K562 (cell line): ENCODE results near the gene TMEM143. TPM values are rescaled to one million over a fixed set of nuclear protein-coding genes. Genes with fewer than 3 reads are reported as not detected.
A peak's percentile ranks its signal among the peaks of the same experiment; 100 is the strongest.

ENCODE experiments used
- ATAC-seq: fragments of 200-7000 bp; cut with Tn5 transposase; 3 replicates; pipeline ENCODE4 v1.9.1; 2020; ENCODE audit warnings: moderate library complexity
- BruUV-seq: library from RNA; stranded (reverse); fragments of 400-500 nt; replicated peaks from 2 replicates; lab custom pipeline; 2021; lab: Mats Ljungman, UMichigan
- CTCF ChIA-PET: fragments of 300-600 bp; formaldehyde crosslinking; extraction: SDS; loops from one replicate; lab custom pipeline; 2021; ENCODE audit warnings: low intra/inter-chr PET ratio; lab: Yijun Ruan, JAX
- POLR2A ChIA-PET: fragments of 300-600, 350-650 bp; sonication (Branson Sonifier 250); formaldehyde crosslinking; extraction: SDS; loops from one replicate; lab custom pipeline; 2021; ENCODE audit warnings: antibody characterized with exemption, inconsistent platforms; lab: Yijun Ruan, JAX
- DNase-seq, 4 experiments: peaks; one replicate each; pipeline versions ENCODE4 v3.0.0 to v3.0.0-alpha.2; 2011 to 2018; ENCODE audit warnings: low spot score in 3 of 4, mixed read lengths in 3 of 4; ENCODE audit errors: extremely low read depth in 1 of 4
- FAIRE-seq: peaks from 2 replicates; lab custom pipeline; 2011; peaks lifted over from hg19 to GRCh38; lab: Jason Lieb, UNC
- H2AFZ ChIP-seq: 2 replicates; pipeline ENCODE4 v1.6.0; 2011; ENCODE audit warnings: low read depth, low read length, control low read depth, inconsistent platforms
- H3K27ac ChIP-seq: fragments of 200-600 bp; 3 replicates; pipeline ENCODE4 v1.8.0; 2011; ENCODE audit warnings: low read depth, mild to moderate bottlenecking, control low read depth, inconsistent platforms, low read length, moderate library complexity, mixed read lengths; ENCODE audit errors: extremely low read depth
- H3K27me3 ChIP-seq, 2 experiments: fragments of 300-600 bp in 1 of 2; 2 replicates in 1 of 2; 3 replicates in 1 of 2; pipeline versions ENCODE4 v1.6.0 to v1.8.0; 2011; ENCODE audit warnings: inconsistent platforms in 2 of 2, low read length in 2 of 2, mild to moderate bottlenecking in 1 of 2, mixed read lengths in 1 of 2, moderate library complexity in 1 of 2; ENCODE audit not compliant: control insufficient read depth in 2 of 2, insufficient read depth in 2 of 2
- H3K36me3 ChIP-seq: fragments of 300-600 bp; 3 replicates; pipeline ENCODE4 v1.8.0; 2011; ENCODE audit warnings: mild to moderate bottlenecking, low read length, inconsistent platforms; ENCODE audit not compliant: control insufficient read depth, insufficient read depth
- H3K4me1 ChIP-seq, 2 experiments: fragments of 200-600 bp in 1 of 2; replicated peaks in 1 of 2; 2 replicates in 1 of 2; 3 replicates in 1 of 2; pipeline versions ENCODE4 v1.5.1 to v1.8.0; 2011; ENCODE audit warnings: inconsistent platforms in 2 of 2, low read length in 2 of 2, mild to moderate bottlenecking in 1 of 2, mixed read lengths in 1 of 2, moderate library complexity in 1 of 2; ENCODE audit not compliant: control insufficient read depth in 2 of 2, insufficient read depth in 2 of 2
- H3K4me2 ChIP-seq: 2 replicates; pipeline ENCODE4 v1.6.1; 2011; ENCODE audit warnings: low read length, control low read depth, inconsistent platforms, mixed read lengths; ENCODE audit not compliant: insufficient read depth
- H3K4me3 ChIP-seq: fragments of 200-600 bp; sonication (generic), shearing (Covaris generic); 2 replicates; pipeline ENCODE4 v1.5.1; 2016; ENCODE audit warnings: control low read depth, inconsistent platforms
- H3K79me2 ChIP-seq: fragments of 200-600 bp; 3 replicates; pipeline ENCODE4 v1.8.0; 2011; ENCODE audit warnings: low read length, inconsistent platforms; ENCODE audit not compliant: control insufficient read depth, insufficient read depth
- H3K9ac ChIP-seq, 2 experiments: 2 replicates each; pipeline versions ENCODE4 v1.6.0 to v1.6.1; 2011; ENCODE audit warnings: low read depth in 2 of 2, low read length in 2 of 2, control low read depth in 1 of 2, inconsistent platforms in 1 of 2, mild to moderate bottlenecking in 1 of 2, mixed read lengths in 1 of 2; ENCODE audit not compliant: insufficient read depth in 1 of 2
- H3K9me1 ChIP-seq: one replicate; pipeline ENCODE4 v1.6.0; 2011; ENCODE audit warnings: inconsistent platforms, mild to moderate bottlenecking, low read length, moderate library complexity; ENCODE audit not compliant: control insufficient read depth, insufficient read depth
- H3K9me3 ChIP-seq: replicated peaks from 2 replicates; pipeline ENCODE4 v1.5.1; 2011; ENCODE audit warnings: low read depth, low read length, inconsistent platforms; ENCODE audit not compliant: control insufficient read depth, insufficient read depth
- H4K20me1 ChIP-seq: replicated peaks from 2 replicates; pipeline ENCODE4 v1.6.1; 2011; ENCODE audit warnings: low read length, inconsistent platforms, mixed read lengths; ENCODE audit not compliant: control insufficient read depth, insufficient read depth
- CCAR2 ChIP-seq: fragments of 200-400 bp; formaldehyde crosslinking; IDR thresholded peaks from 2 replicates; pipeline ENCODE4 v1.6.1; 2017; ENCODE audit warnings: mild to moderate bottlenecking, low read depth, low read length
- NEUROD1 ChIP-seq: fragments of 150-350 bp; IDR thresholded peaks from 2 replicates; pipeline ENCODE4 v1.6.1; 2014; ENCODE audit warnings: borderline replicate concordance, low read length, low read depth; ENCODE audit not compliant: partially characterized antibody
- SAFB ChIP-seq: fragments of 200-400 bp; formaldehyde crosslinking; IDR thresholded peaks from 2 replicates; pipeline ENCODE4 v1.6.1; 2017; ENCODE audit warnings: low read depth, low read length, borderline replicate concordance
- SIN3A ChIP-seq, 2 experiments: fragments of 150-350 bp in 1 of 2; IDR thresholded peaks; 2 replicates each; pipeline ENCODE4 v1.6.1; 2011 to 2016; ENCODE audit warnings: borderline replicate concordance in 2 of 2, low read depth in 2 of 2, low read length in 2 of 2, mild to moderate bottlenecking in 2 of 2, moderate library complexity in 2 of 2; ENCODE audit not compliant: control insufficient read depth in 1 of 2
- SP2 ChIP-seq: IDR thresholded peaks from 2 replicates; pipeline ENCODE4 v1.6.1; 2011; ENCODE audit warnings: mild to moderate bottlenecking, low read depth, low read length, moderate library complexity; ENCODE audit not compliant: poor library complexity, severe bottlenecking; ENCODE audit errors: extremely low read depth
- TAF9B ChIP-seq: fragments of 450-650 bp; IDR thresholded peaks from 2 replicates; pipeline ENCODE4 v1.6.1; 2018; ENCODE audit warnings: mild to moderate bottlenecking; ENCODE audit not compliant: partially characterized antibody
- TCF15 ChIP-seq: fragments of 250-450 bp; sonication (Bioruptor Pico); IDR thresholded peaks from 2 replicates; pipeline ENCODE4 v1.8.0; 2022; ENCODE audit warnings: moderate library complexity, mild to moderate bottlenecking, inconsistent platforms
- TFAP4 ChIP-seq: sonication (generic); formaldehyde crosslinking; IDR thresholded peaks from 2 replicates; pipeline ENCODE4 v1.8.0; 2022; ENCODE audit warnings: missing genetic modification reagents, mild to moderate bottlenecking, moderate library complexity, borderline replicate concordance
- ZBTB26 ChIP-seq: fragments of 450-650 bp; formaldehyde crosslinking; IDR thresholded peaks from 2 replicates; pipeline ENCODE4 v1.4.0; 2022; ENCODE audit warnings: missing genetic modification characterization
- ZNF23 ChIP-seq: fragments of 250-450 bp; sonication (Bioruptor Pico); IDR thresholded peaks from 2 replicates; pipeline ENCODE4 v1.4.0; 2020; ENCODE audit warnings: mild to moderate bottlenecking
- ZNF239 ChIP-seq: fragments of 250-450 bp; sonication (Bioruptor Pico); IDR thresholded peaks from 2 replicates; pipeline ENCODE4 v1.4.0; 2020; ENCODE audit warnings: mild to moderate bottlenecking
- ZNF311 ChIP-seq: fragments of 250-450 bp; sonication (Bioruptor Pico); IDR thresholded peaks from 2 replicates; pipeline ENCODE4 v1.4.0; 2020; ENCODE audit warnings: mild to moderate bottlenecking, moderate library complexity
- WGBS: fragments of 100-300 bp; shearing (Covaris generic); methylation state at CpG from one replicate; pipeline ENCODE4 v1.1.6; 2016; ENCODE audit warnings: low coverage, mixed read lengths; ENCODE audit not compliant: insufficient coverage; ENCODE audit errors: missing lambda C conversion rate; 5-methylcytosine and 5-hydroxymethylcytosine counted together
- in situ Hi-C: fragments of 300-500 bp; cut with MboI; formaldehyde crosslinking; loops from 4 replicates; pipeline ENCODE4 v1.15.0; 2018; ENCODE audit warnings: inconsistent platforms, mixed read lengths
- intact Hi-C: fragments of 100-400 bp; cut with micrococcal nuclease; formaldehyde crosslinking; loops from 2 replicates; pipeline ENCODE4 v1.14.2; 2022
- polyA plus RNA-seq, 8 experiments: library from polyadenylated mRNA; depleted of rRNA in 4 of 8; stranded (reverse) in 5 of 8; unstranded in 3 of 8; fragments of >200 nt; fragmentation: Nextera tagmentation in 2 of 8; fragmentation: Illumina TruSeq in 1 of 8; extraction: Ambion mirVana in 2 of 8; extraction: Trizol in 1 of 8; gene quantifications; 2 replicates each; pipeline versions ENCODE4 v1.2.1 to v1.2.3, GENCODE V29; 2011 to 2014; ENCODE audit warnings: inconsistent platforms in 1 of 8, missing spikeins in 1 of 8
- total RNA-seq, 7 experiments: library from RNA; depleted of rRNA in 6 of 7; stranded (reverse); fragments of >200 nt in 6 of 7; fragmentation: Illumina TruSeq in 2 of 7; extraction: Trizol in 2 of 7; gene quantifications; 2 replicates each; pipeline versions ENCODE4 v1.2.1 to v1.2.3, GENCODE V29; 2011 to 2021; ENCODE audit warnings: low replicate concordance in 1 of 7

The TMEM143 gene
- total and polyA plus RNA-seq, 9 of the 15 experiments (the other 6 are each of a cell fraction or from before 2014, with no cell fraction given) = 0.66 to 8.8 (median 4.3) TPM

- H3K9me3 ChIP-seq = no peaks in the 10 kb centered on the region
- H3K79me2 ChIP-seq = no peaks in the 10 kb centered on the region
- BruUV-seq = no TSS peak
- H2AFZ ChIP-seq = no peak overlapping the region
- DNase-seq (no peak), FAIRE-seq (peak; percentile 23), ATAC-seq (no peak)
- no peaks in the 10 kb centered on the region for H4K20me1 ChIP-seq
- H3K27ac ChIP-seq = no peak overlapping the region
- ChIA-PET CTCF (interaction anchor here (1.3 kb wide), 1 partner anchor 43 kb away, joined by 5 read pairs; no protein-coding TSS in a partner anchor), POLR2A (no interaction called here)
- in situ Hi-C loops = no loop called here
- no peaks in the 10 kb centered on the region for H3K36me3 ChIP-seq
- H3K27me3 ChIP-seq = peaks cover 2% of the 10 kb centered on the region in 2 experiments; a peak in 4 of 5 replicates
- intact Hi-C loops = no loop called here
- H3K9ac ChIP-seq = no peak overlapping the region
- 61% methylated on average over 7 of the region's 7 CpGs for WGBS
- H3K4me3 ChIP-seq = no peak overlapping the region
- peaks cover 14 to 16% of the 10 kb centered on the region in 2 experiments for H3K4me1 ChIP-seq
- H3K9me1 ChIP-seq = no peaks in the 10 kb centered on the region
- TF ChIP-seq SAFB = no peak
- TF ChIP-seq TCF15 (CRISPR knock-in tag) = no peak
- TF ChIP-seq SIN3A (IDR thresholded peaks at IDR 0.05; ENCODE audit: borderline replicate concordance in 2 of 2, control insufficient read depth in 1 of 2, low read depth in 2 of 2, low read length in 2 of 2) = no peak
- no peak for TF ChIP-seq SP2
- no peak for TF ChIP-seq ZBTB26
- no peak for TF ChIP-seq ZNF23 (CRISPR knock-in tag)
- no peak for TF ChIP-seq CCAR2
- TF ChIP-seq TFAP4 (CRISPR knock-in tag) = no peak
- no peak for TF ChIP-seq TAF9B
- no peak for TF ChIP-seq ZNF239 (CRISPR knock-in tag)
- TF ChIP-seq NEUROD1 = no peak
- TF ChIP-seq ZNF311 (CRISPR knock-in tag) = no peak
- no peak overlapping the region for H3K4me2 ChIP-seq
These were observed 53.5 kb downstream of the TMEM143 start for GRCh38 chr19:48310227-48310626.
